Left ventricle myocardium inferior (tissue), 1 donor: ENCODE measurements around the gene VPS26A. TPM values are rescaled to one million over a fixed set of nuclear protein-coding genes. Genes with fewer than 3 reads are reported as not detected.

Experiments
- DNase-seq: peaks from one replicate; pipeline ENCODE4 v3.0.0-alpha.2; 2020
- H3K27ac ChIP-seq: fragments of 200-600 bp; replicated peaks from 2 replicates; pipeline ENCODE4 v1.8.0; 2021
- H3K27me3 ChIP-seq: fragments of 200-600 bp; 2 replicates; pipeline ENCODE4 v1.8.0; 2021; ENCODE audit warnings: low read depth
- H3K36me3 ChIP-seq: fragments of 200-600 bp; 2 replicates; pipeline ENCODE4 v1.8.0; 2021
- H3K4me1 ChIP-seq: fragments of 200-600 bp; 2 replicates; pipeline ENCODE4 v1.8.0; 2021
- H3K4me3 ChIP-seq: fragments of 200-600 bp; 2 replicates; pipeline ENCODE4 v1.8.0; 2021; ENCODE audit warnings: mild to moderate bottlenecking, moderate library complexity
- H3K9me3 ChIP-seq: fragments of 200-600 bp; replicated peaks from 2 replicates; pipeline ENCODE4 v1.8.0; 2021
- CTCF ChIP-seq: fragments of 200-600 bp; IDR thresholded peaks from 2 replicates; pipeline ENCODE4 v1.8.0; 2021; ENCODE audit warnings: antibody characterized with exemption, mild to moderate bottlenecking, borderline replicate concordance
- intact Hi-C: fragments of 100-400 bp; cut with micrococcal nuclease; formaldehyde crosslinking; loops from one replicate; pipeline ENCODE4 v1.11.0; 2022
- total RNA-seq: library from RNA; stranded (reverse); fragmentation: NEBNext Ultra II Directional; extraction: Animal tissue kit (Norgen Biotek cat#: 25700); gene quantifications from one replicate; pipeline ENCODE4 v1.2.1, GENCODE V29; 2021
- donor health status: DM: no; HTN: yes; CAD: no; lungs with severe emphysema.

The VPS26A gene
- total RNA-seq, 1 donor from 2014 or later: 33.1 TPM

GRCh38 chr10:69220507-69220906, 96.5 kb downstream of the VPS26A start:
- intact Hi-C loops: no loop called here
- H3K36me3 ChIP-seq: no peaks in the 10 kb centered on the region
- no peaks in the 10 kb centered on the region for H3K4me1 ChIP-seq
- no peaks in the 10 kb centered on the region for H3K9me3 ChIP-seq
- DNase-seq: no peak
- no peak overlapping the region for H3K27ac ChIP-seq
- TF ChIP-seq CTCF: no peak
- H3K4me3 ChIP-seq: no peak overlapping the region
- peaks cover 27% of the 10 kb centered on the region for H3K27me3 ChIP-seq

Other genes with a start within 250 kb of the VPS26A start
- gene DDX50, start 222.9 kb upstream of the VPS26A start, total RNA-seq: 20.2 TPM
- 21.9 TPM for gene DDX21, start 168.0 kb upstream of the VPS26A start, total RNA-seq
- 51.2 TPM for gene KIFBP, start 135.4 kb upstream of the VPS26A start, total RNA-seq
- 37.2 TPM for gene SRGN, start 36.1 kb upstream of the VPS26A start, total RNA-seq
- 36.8 TPM for gene SUPV3L1, start 56.1 kb downstream of the VPS26A start, total RNA-seq
- not detected for gene HKDC1, start 96.2 kb downstream of the VPS26A start, total RNA-seq
- 219 TPM for gene HK1, start 154.3 kb downstream of the VPS26A start, total RNA-seq